GM20431 (cell line): ENCODE results near the gene RFPL1.
"Not testable (repeated sequence)": the region's sequence is repeated elsewhere in the genome, so short reads cannot be mapped to it uniquely, and the experiment has no call there.

ENCODE experiments used
- in situ Hi-C: fragments of 300-500 bp; cut with MseI, MboI; formaldehyde crosslinking; loops from one replicate; pipeline ENCODE4 v1.15.0; 2020; ENCODE audit warnings: low sequenced_read_pairs; ENCODE audit not compliant: unreplicated experiment

The RFPL1 gene

GRCh38 chr22:29438283-29438682 is at the start of gene RFPL1:
Gene RFPL1, plus strand, starts transcription at chr22:29438583.
- in situ Hi-C loops: not testable (repeated sequence)

GRCh38 chr22:29388759-29389090 is 49.7 kb upstream of the RFPL1 start:
- in situ Hi-C loops: no loop called here

DNA sequence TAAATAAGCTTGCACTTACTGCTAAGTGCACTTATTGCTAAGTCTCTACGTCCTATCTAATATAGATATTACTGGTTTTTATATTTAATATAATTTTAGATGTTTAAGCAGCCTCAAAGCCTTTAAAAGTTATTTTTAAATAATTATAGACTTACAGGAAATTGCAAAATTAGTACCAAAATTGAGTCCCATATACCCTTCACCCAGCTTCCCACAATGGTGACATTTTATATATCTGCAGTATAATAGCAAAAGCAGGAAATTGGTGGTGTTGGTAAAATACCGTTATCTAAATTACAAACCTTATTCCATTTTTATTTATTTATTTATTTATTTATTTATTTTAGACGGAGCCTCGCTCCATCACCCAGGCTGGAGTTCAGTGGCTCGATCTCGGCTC is 48.1 kb upstream of the RFPL1 start:
- in situ Hi-C loops: loop anchor here (10.0 kb wide), 1 partner anchor 135 kb away; no protein-coding TSS in a partner anchor

GRCh38 chr22:29391546-29391945 is 46.8 kb upstream of the RFPL1 start:
- in situ Hi-C loops: loop anchor here (10.0 kb wide), 1 partner anchor 133 kb away; no protein-coding TSS in a partner anchor

DNA sequence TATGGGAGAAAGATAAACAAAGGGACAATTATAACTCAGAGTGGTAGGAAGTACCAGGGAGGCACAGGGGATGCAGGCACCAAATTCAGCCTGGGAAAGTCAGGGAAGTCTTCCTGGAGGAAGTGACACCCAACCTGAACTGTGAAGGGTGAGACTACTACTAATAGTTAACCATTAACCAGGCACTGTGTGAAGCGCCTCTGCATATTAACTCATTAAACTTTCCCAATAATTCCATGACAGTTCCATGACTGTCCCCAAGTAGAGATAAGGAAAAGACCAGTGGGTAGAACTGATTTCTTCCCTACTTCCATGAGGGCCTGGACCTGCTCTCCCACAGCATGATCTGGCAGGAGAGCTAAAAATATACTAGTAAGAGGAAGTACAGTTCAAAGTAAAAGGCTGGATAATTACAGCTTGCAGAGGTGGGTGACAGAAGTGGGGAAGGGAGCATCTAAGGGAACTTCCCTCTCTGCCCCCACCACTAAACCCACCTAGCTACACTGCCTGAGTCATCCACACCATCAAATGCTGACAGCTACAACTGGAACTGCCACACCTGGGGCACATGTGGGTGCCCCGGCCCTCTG is 45.3 kb upstream of the RFPL1 start:
- in situ Hi-C loops: loop anchor here (10.0 kb wide), 1 partner anchor 132 kb away; no protein-coding TSS in a partner anchor

DNA sequence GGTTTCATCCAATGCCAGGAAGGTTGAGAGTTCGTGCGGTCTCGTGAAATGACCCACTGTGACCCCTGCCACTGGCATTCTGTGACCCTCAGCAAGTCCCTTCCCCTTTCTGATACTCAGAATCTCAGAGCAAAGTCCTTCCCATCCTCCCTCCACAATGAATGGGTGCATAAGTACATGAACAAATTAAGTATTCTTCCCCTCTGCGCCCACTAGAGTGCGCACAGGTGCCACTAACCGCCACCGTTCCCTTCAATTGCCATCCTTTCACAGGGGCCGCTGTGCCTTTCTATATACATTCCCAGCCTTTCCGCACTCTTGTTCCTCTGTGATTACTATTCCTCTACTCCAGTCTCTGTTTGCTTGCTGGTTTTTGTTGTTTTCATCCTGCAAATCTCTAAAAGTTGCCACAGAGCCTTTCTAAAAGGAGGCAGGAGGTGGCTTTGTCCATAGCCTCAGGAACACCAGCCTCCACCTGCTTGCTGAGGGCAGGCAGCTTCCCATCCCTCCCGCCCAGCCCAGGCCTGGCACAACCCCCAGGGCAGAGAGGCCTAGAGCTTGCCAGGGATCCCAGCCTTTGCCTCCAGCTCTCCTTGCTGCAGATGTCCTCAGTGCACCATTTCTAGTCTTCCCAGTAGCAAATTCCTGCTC is 43.3 kb upstream of the RFPL1 start:
- in situ Hi-C loops: loop anchor here (10.0 kb wide), 1 partner anchor 130 kb away; no protein-coding TSS in a partner anchor

- in situ Hi-C loops: loop anchor here (10.0 kb wide), 1 partner anchor 129 kb away; no protein-coding TSS in a partner anchor
Observed at GRCh38 chr22:29396126-29396525, 42.3 kb upstream of the RFPL1 start.

GRCh38 chr22:29397791-29398190 is 40.6 kb upstream of the RFPL1 start:
- in situ Hi-C loops: loop anchor here (10.0 kb wide), 1 partner anchor 127 kb away; no protein-coding TSS in a partner anchor

- in situ Hi-C loops: no loop called here
Observed at GRCh38 chr22:29400576-29400975, 37.8 kb upstream of the RFPL1 start.

- in situ Hi-C loops: not testable (repeated sequence)
Observed at GRCh38 chr22:29401538-29401937, 36.8 kb upstream of the RFPL1 start.

GRCh38 chr22:29408940-29409339 is 29.4 kb upstream of the RFPL1 start:
- in situ Hi-C loops: no loop called here

DNA sequence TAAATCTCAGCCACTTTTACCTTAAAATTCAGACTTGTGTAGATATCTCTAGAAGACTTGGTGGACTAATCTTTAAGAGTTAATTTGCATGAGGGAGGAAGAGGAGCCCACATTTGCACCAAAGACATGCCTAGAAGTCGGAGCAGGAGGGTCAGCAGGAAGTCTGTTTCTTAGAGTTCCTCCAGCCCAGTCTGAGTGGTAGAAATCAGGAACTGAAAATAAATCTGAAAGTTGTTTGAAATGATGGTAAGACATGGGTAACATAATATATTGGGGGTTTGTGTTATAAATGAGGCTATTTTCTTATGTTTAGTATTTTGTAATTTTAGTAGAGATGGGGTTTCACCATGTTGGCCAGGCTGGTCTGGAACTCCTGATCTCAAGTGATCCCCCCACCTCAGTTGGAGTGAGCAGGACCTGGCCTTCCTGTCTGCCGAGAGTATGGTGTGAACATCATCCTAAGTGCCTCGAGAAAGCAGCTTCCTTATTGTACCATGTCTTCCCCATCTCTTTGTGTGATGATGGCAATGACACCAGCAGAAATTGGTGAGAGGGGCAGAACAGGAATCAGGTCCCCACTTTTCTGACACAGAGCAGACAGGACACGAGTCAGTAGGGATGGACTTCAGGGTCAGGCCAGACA is 26.7 kb upstream of the RFPL1 start:
- in situ Hi-C loops: not testable (repeated sequence)

DNA sequence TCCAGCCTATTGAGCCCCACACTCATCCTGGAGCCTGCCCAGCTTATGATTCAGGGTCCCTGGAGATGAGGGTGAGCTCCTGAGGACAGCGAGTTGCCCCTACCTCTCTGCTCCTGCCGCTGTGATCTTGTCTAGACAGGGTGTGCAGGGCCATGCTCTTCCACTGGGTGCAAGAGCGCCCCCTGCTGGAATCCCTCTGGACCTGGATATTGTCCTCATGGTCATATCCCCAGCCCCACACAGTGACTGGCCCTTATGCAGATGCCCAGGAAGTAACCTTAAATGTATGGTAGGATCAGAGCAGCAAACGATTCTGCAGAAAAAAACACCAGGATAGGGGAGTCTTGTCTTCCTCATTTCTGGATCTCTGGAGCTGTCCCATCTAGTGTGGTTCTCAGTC is 25.6 kb upstream of the RFPL1 start:
- in situ Hi-C loops: not testable (repeated sequence)

DNA sequence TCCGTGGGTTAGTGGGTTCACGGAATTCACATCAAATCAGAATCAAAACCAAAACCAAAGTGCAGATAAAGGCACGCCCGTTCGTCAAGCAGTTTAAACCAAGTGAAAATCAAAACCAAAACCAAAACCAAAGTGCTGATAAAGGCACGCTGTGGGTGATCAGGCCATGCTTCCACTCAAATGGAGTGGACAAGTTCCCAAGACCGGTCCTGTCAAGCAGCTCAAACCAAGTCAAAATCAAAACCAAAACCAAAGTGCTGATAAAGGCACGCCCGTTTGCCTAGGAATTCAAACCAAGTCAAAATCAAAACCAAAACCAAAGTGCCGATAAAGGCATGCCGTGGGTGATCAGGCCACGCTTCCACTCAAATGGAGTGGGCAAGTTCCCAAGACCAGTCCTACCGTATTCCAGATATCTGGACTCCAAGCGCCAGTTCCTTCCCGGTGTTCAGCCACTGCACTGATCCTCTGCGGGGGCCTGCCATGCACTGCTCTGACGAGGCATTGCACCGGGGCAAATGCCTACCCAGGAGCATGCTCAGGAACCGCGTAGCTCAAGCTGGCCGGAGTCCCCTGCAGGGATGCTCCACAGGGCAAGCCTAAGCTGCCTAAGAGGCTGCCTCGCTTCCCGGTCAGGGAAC is 23.3 kb upstream of the RFPL1 start:
- in situ Hi-C loops: not testable (repeated sequence)

DNA sequence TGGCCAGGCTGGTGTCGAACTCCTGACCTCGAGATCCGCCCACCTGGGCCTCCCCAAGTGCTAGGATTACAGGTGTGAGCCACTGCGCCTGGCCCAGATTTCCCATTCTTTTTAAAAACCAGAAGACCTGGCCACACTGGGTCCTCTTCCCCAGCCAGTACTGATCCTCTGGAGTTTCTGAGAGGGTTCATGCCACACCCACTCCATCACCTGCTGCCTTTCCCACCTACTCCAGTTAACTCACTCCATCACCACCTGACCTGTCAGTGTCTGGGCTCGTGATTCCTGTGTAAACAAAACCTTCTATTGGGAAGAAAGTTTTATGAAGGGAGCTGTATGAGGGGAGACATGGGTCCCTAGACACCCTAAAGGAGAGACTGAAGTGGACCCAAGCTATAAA is 19.7 kb upstream of the RFPL1 start:
- in situ Hi-C loops: not testable (repeated sequence)

DNA sequence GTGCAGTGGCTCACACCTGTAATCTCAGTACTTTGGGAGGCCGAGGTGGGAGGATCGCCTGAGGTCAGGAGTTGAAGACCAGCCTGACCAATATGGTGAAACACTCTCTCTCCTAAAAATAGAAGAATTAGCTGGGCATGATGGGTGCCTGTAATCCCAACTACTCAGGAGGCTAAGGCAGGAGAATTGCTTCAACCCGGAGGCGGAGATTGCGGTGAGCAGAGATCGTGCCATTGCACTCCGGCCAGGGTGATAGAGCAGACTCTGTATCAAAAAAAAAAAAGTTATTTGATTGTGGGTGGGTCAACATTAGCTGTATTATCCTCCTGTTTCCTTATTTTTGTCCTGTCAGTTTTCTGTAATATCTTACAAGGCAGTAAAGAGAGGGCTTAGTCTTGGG is 11.9 kb upstream of the RFPL1 start:
- in situ Hi-C loops: no loop called here

DNA sequence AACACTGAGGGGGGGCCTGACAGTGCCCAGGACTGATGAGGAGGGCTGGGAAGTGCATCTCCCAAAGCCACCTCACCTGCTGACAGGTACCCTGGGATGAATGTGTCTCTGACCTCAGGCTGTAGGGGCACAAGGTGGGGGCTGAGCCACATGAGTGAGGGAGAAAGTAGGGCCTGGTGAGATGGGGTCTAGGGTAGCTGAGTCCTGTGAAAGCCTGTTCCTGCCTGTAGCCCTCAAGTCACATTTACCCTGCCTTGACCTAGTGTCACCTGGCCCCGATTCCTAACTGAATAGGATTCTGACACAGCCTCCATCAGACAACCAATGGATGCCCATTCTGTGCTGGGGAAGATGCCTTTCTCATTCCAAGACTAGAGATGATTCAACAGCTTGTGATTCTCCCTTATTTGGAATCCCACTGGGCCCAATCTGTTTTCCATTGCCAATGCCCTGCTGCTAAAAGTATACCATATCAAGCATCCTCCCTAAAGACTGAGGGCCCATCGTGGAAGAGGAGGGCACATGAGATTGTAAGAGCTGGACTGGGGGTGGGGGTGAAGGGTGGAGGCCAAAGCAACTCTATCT is 11.1 kb upstream of the RFPL1 start:
- in situ Hi-C loops: no loop called here

DNA sequence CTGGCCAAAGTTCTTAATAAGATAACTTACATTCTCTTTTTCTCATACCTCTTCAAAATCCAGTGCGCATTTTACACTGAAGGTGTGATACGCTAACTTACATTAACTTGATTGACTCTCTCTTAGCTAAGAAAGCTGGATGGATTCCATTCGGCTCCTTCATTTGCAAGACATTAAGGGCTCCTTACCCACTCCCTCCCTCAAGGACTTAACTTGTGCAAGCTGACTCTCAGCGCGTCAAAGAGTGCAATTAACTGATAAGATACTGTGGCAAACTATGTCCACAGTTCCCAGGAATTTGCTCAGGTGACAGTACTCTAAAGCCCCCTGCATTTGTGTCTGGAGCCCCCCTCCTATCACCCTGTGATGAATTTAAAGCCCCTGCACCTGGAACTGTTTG is 6.4 kb upstream of the RFPL1 start:
- in situ Hi-C loops: no loop called here

DNA sequence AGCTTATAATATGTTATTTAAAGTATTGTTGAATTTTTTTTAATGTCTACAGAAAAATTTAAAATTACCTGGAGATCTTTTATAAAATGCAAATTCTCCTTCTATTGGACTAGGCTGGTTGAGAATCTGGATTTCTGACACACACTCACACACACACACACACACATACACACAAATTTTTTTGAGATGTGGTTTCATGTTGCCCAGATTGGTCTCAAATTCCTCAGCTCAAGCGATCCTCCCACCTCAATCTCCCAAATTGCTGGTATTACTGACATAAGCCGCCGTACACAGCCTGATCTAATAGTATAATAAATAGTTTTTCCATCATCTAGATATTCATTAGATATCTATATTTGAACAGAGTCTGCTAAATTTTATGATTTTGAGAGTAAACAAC is 4.5 kb upstream of the RFPL1 start:
- in situ Hi-C loops: no loop called here

- in situ Hi-C loops: no loop called here
Observed at GRCh38 chr22:29434288-29434687, 4.1 kb upstream of the RFPL1 start.
